GM18505 (cell line): Measurements from ENCODE around the gene AMN1.

Experiments
- ATAC-seq: cut with Tn5 transposase; IDR thresholded peaks from one replicate; pipeline ENCODE4 v1.9.1; 2021; ENCODE audit not compliant: unreplicated experiment
- POLR2A ChIP-seq: IDR thresholded peaks from 4 replicates; pipeline ENCODE4 v1.6.1; 2011; ENCODE audit warnings: borderline replicate concordance; ENCODE audit not compliant: insufficient read depth, insufficient read length; ENCODE audit errors: extremely low read depth

AMN1 gene

DNA sequence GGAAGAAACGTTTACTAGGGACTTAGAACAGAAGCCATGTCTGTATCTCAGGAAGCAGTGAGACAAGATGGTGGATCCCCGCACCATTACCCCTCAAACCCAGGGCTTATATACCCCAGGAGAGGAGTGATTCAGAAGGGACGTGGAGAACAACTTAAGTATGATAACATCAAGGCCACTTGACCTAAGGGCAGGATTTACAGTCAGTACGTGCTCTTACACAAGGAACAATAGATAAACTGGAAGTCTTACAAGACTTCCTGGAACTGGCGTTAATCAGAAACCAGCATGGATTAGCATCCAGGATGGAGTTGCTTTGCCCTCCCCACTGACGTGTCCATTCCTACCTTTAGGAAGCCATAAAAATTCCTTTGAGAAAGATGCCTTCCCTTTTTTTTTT lies 77.9 kb downstream of the AMN1 start:
- ATAC-seq, result no peak
- TF ChIP-seq POLR2A, result no peak

DNA sequence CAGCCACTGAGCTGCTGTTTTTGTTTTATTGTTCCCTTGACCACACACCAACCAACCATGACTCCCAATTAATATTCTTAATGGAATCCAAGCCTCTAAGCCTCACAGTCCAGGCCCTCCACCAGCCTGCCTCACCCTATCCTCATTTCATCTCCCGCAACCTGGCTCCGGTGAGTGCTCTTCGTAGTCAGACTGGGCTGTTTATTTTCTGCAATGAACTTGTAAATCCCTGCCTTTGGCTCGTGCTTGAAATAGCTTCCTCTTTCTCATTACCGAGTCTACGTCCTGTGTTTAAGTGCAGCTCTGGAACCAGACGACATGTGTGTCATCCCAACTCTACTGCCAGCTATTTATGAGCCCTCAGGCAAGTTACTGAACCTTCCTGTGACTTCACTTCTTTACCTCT lies 81.7 kb downstream of the AMN1 start:
- ATAC-seq, result no peak

DNA sequence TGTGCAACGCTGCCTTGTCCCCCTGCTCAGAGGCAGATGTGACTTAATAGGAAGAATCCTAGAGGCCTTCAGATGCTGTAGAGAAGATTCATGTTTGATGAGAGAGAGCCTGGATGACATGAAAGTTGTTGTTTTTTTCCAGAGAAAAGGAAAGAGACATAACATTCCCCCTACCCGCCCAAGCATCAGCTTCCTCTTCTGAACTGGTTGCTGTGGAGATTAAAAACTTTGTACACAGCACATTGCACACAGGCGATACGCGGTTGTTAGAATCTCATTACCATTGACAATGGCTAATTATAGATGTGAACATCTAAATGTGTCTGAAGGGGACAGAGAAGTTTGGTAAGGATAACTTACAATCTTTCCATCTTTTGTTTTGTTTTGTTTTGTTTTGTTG lies 82.9 kb downstream of the AMN1 start:
- no peak for TF ChIP-seq POLR2A
- no peak for ATAC-seq

More for the DNA sequence above, 81.7 kb downstream of the AMN1 start:
- TF ChIP-seq POLR2A, result no peak

DNA sequence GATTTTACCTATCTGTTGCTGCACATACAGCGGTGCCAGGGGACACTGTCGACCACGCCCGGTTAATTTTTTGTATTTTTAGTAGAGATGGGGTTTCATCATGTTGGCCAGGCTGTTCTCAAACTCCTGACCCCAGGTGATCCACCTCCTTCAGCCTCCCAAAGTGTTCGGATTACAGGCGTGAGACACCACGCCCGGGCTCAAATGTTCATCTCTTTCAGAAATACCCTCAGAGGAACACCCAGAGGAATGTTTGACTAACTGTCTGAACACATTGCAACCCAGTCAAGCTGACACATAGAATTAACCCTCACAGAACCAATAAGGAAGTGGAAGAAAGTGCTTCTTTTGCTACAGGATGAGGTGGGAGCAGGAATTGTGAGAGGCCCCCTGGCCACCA lies 84.3 kb downstream of the AMN1 start:
- TF ChIP-seq POLR2A, result no peak
- no peak for ATAC-seq

DNA sequence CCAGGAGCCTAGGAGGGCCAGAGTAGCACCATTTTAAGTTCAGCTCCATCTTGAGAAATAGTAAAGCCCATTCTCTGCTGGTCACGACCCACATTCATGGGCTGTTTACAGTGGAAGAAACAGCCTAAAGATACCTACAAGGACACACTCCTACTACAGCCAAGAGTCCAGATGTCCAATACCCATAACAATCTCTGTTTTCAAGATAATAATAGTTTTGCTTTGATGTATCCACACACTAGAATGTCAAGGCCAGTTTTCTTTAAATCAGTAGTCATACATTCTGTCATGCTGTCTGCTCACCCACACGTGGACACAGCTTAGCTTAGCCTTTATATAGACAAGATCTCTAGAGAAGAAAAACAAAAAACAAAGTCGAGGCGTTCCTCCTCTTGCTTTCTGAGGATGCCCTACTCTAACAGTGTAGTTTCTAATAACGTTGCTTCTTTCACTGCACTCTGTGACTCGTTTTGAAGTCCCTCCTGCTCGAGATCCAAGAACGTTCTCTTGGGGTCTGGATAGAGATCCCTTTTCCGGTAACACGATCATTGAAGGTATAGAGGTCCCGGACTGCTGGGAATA lies 87.2 kb downstream of the AMN1 start:
- no peak for ATAC-seq
- TF ChIP-seq POLR2A, result no peak

DNA sequence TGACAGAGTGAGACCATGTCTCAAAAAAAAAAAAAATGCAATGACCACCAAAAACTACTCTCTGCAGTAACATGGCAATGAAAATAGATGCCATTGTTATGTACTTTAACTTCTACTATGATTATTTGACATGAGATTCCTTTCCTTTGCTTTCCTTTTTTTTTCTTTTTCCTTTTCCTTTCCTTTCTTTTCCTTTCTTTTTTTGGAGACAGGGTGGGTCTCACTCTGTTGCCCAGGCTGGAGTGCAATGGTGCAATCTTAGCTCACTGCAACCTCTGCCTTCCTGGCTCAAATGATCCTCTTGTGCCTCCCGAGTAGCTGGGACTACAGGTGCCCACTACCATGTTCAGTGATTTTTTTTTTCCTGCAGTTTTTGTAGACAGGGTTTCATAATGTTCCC lies 94.2 kb downstream of the AMN1 start:
- no peak for ATAC-seq
- TF ChIP-seq POLR2A, result no peak

DNA sequence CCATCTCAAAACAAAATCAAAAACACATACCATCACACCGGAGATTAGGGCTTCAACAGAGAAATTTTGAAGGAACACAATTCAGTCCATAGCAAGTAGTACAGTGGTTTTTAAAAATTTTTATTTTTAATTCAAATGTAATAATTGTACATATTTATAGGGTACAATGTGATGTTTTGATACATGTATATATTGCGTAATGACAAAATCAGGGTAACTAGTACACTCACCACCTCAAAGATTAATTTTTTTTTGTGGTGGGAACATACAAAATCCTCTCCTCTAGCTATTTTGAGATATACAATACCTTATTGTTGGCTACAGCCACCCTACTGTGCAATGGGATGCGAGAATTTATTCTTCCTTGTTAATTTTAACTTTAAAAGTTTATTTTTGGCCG lies 95.4 kb downstream of the AMN1 start:
- TF ChIP-seq POLR2A, result no peak
- ATAC-seq, result no peak

DNA sequence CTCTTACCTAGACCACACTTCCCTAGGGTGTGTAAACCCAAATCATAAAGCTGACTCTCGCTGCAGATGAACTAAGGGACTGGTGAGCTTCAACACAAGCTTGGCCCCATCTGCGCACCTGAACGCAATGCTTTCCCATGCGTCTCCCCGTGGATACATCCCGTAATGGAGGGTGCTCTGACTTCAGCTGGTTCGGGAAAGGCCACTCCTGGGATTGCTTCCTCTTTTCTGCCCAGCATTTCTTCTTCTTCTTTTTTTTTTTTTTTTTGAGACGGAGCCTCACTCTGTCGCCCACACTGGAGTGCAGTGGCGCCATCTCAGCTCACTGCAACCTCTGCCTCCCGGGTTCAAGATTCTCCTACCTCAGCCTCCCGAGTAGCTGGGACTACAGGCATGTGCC lies 97.0 kb downstream of the AMN1 start:
- no peak for TF ChIP-seq POLR2A
- ATAC-seq, result no peak

DNA sequence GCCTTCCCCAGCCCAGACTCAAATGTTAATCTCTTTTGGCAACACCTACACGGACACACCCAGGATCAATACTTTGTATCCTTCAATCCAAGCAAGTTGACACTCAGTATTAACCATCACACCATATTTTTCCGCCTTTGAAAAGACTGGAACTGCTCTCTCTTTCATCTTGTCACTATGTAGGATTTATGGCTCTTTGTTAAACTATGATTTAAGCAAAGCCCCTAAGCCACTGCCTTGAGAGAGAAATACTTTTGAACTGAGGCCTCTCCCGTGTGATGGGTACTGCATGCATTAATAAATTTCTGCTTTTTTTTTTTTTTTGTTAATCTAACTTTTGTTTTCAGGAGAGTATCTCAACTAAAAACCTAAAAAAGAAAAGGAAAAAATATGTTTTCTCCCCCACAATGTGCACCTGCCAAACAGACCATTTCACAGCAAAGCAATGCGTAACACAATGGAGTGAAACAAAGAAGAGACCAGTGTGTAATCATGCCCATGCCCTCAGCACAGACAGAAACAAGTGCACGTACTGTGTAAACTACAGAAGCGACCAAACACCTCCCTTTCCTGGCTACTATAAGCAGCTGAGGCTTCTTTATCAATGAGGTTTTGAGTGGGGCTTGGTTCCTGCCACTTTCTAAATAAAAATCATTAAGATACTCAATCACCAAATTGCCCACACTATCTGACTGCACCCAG lies 97.6 kb downstream of the AMN1 start:
- no peak for ATAC-seq
- TF ChIP-seq POLR2A, result no peak

DNA sequence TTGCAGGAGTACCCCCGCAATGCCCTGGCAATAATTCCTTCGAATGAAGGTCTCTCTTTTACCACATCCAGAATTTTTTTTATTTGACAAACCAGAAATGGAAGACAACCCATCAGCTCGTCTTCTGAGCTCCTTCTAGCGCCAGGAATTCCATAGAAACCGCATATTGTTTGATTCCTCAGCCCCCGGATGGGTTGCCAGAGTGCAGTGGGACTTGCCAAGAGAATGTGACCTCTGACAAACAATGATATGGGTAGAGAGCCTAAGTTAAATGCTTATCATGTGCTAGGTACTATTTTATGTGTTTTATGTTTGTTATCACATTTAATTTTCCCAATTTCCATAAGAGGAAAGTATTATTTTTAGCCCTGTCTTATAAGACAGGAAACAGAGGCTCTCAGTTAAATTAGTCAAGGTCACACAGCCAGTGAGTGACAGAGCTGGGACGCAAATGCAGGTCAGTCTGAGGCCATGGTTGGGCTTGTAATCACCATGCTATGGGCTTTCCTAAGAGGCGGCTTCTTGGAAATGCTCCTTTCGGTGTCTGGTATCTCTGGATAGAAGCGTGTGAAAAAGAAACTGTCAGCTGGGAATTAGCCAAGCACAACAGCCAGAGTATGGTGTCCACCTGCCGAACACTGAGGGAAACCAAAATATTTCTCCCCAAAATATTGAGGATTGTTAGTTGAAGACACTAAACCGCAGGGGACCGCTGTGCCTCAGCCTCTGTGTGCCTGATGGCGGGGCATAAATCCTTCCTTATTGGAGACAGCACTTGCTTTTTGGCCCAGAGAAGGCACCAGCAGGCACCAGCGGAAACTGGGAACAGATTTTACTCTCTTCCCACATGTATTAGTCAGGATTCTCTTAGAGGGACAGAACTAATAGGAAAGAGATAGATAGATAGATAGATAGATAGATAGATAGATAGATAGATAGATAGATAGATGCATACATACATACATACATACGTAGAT lies 98.8 kb downstream of the AMN1 start:
- no peak for ATAC-seq
- no peak for TF ChIP-seq POLR2A

DNA sequence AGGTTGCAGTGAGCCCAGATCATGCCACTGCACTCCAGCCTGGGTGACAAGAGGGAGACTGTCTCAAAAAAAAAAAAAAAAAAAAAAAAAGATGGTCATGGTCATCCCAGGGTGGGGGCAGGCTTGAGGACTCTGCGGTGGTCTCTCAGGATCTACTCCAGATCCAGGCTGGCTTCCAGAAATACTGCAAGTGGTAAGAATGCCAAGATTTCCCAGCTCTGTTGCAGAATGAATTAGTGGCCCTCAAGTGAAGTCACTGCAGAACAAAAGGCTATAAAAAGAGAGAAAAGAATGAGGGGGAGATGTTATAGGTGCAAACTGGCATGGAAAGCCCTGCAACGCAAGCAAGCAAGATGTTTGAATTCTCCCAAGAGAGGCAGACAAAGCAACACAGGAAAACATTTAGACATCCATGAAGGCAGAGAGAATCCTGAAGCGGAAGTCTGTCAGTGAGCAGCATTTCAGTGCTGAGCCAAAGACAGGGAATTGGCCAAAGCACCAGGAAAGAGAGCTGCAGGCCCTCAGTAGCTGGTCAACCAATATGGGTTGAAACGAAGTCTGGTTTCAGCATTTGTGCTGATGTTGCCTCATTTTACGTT lies 101.3 kb downstream of the AMN1 start:
- no peak for TF ChIP-seq POLR2A
- no peak for ATAC-seq

DNA sequence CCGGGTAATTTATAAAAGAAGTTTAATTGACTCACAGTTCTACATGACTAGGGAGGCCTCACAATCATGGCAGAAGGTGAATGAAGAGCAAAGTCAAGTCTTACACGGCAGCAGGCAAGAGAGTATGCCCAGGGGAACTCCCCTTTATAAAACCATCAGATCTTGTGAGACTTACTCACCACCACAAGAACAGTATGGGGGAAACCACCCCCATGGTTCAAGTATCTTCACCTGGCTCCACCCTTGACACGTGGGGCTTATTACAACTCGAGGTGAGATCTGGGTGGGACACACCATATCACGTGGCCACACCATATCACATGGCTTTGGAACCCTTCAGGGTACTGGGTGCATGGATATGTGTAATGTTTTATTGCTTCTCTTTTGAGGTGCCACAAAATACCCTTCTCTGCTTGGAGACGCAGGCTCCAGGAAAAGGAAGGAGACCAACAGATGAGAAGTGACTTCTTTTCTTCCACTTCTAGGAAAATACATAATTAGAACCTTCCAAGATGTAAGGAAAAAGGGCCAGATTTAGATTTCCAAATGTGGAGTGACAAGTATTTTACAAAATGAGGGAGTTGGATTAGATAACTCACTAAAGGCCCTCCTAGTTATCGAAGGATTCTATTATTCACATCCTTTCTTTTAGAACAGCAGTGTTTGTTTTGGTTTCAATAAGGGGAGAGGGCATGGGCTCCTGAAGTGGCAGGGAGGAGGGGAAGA lies 102.4 kb downstream of the AMN1 start:
- no peak for TF ChIP-seq POLR2A
- ATAC-seq, result no peak

DNA sequence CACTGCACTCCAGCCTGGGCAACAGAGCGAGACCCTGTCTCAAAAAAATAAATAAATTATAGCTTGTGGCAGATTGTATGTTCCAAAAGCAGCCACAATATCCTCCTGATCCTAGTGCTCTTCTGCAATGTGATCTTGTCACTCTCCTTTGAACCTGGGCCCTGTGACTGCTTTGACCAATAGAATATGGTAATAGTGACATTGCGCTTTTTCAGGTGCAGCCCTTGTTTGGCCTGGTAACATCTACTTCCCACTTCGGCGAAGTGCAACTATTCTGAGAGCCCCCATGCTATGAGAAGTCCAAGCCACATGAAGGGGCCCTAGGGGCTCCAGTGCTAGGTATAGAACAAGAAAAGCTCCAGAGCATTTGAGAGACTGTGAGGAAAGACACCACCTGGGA lies 106.8 kb downstream of the AMN1 start:
- no peak for ATAC-seq
- no peak for TF ChIP-seq POLR2A
